22Rv1 (cell line): Measurements from ENCODE around the gene DPY19L1.

Experiments
- H3K27ac ChIP-seq: fragments of 450-650 bp; 2 replicates; pipeline ENCODE4 v1.5.1; 2017
- ZFX ChIP-seq: fragments of 450-650 bp; IDR thresholded peaks from 2 replicates; pipeline ENCODE4 v1.6.1; 2017; ENCODE audit warnings: antibody characterized with exemption, borderline replicate concordance
- TF ChIP-seq, protein P1 (sequence below): fragments of 450-650 bp; IDR thresholded peaks from 2 replicates; pipeline ENCODE4 v1.5.1; 2017; ENCODE audit warnings: mild to moderate bottlenecking

Gene DPY19L1

GRCh38 chr7:35040906-35041305 lies 3.6 kb upstream of the DPY19L1 start:
- no peak overlapping the region for H3K27ac ChIP-seq
- TF ChIP-seq ZFX: no peak
- TF ChIP-seq, protein P1, sequence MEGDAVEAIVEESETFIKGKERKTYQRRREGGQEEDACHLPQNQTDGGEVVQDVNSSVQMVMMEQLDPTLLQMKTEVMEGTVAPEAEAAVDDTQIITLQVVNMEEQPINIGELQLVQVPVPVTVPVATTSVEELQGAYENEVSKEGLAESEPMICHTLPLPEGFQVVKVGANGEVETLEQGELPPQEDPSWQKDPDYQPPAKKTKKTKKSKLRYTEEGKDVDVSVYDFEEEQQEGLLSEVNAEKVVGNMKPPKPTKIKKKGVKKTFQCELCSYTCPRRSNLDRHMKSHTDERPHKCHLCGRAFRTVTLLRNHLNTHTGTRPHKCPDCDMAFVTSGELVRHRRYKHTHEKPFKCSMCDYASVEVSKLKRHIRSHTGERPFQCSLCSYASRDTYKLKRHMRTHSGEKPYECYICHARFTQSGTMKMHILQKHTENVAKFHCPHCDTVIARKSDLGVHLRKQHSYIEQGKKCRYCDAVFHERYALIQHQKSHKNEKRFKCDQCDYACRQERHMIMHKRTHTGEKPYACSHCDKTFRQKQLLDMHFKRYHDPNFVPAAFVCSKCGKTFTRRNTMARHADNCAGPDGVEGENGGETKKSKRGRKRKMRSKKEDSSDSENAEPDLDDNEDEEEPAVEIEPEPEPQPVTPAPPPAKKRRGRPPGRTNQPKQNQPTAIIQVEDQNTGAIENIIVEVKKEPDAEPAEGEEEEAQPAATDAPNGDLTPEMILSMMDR: no peak

GRCh38 chr7:35039343-35039742 lies 2.1 kb upstream of the DPY19L1 start:
- no peak overlapping the region for H3K27ac ChIP-seq
- TF ChIP-seq ZFX: no peak
- TF ChIP-seq, protein P1: no peak

GRCh38 chr7:35038354-35038753 lies 1.1 kb upstream of the DPY19L1 start:
- no peak for TF ChIP-seq ZFX
- TF ChIP-seq, protein P1: no peak

DNA sequence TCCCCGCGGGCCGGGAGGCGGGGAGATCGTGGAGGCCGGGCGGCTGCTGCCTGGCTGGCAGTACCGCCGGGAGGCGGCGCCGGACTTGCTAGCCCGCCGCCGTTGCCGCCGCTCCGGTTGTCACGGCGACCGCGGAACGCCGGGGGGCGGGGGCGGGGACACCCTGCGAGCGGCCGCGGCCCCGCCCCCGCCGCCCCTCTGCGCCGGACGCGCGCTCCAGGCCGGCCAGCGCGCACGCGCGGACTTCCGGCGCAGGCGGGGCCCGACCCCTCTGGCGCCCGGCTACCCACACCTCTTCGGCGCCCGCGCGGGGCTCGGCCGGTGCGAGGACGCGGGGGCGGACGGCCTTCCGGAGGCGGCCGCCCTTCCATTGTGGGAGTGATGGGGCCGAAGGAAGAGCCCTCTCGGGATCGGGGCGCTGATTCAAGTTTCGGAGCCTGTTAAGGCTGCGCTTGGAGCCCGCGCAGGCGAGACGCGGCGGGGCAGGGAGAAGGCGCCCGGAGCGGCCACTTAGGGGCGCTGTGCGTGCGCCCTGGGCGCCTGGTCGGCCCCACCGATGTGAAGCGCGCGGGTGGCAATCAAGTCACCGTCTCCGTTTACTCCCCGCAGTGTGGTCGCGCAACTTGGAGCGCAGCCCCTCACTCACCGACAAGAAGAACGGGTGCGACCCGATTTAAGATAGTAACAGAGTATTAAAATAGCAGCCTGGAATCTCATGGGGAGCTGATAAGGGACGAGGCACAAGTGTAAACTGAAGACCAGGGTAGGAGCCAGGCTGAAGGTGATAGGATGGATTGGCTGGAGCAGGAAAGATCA lies 449 bp upstream of the DPY19L1 start:
- peak overlapping the region; percentile 80 for H3K27ac ChIP-seq
- TF ChIP-seq, protein P1: peak; percentile 99
- TF ChIP-seq ZFX: no peak

More at GRCh38 chr7:35038354-35038753, 1.1 kb upstream of the DPY19L1 start:
- peak overlapping the region; percentile 80 for H3K27ac ChIP-seq

DNA sequence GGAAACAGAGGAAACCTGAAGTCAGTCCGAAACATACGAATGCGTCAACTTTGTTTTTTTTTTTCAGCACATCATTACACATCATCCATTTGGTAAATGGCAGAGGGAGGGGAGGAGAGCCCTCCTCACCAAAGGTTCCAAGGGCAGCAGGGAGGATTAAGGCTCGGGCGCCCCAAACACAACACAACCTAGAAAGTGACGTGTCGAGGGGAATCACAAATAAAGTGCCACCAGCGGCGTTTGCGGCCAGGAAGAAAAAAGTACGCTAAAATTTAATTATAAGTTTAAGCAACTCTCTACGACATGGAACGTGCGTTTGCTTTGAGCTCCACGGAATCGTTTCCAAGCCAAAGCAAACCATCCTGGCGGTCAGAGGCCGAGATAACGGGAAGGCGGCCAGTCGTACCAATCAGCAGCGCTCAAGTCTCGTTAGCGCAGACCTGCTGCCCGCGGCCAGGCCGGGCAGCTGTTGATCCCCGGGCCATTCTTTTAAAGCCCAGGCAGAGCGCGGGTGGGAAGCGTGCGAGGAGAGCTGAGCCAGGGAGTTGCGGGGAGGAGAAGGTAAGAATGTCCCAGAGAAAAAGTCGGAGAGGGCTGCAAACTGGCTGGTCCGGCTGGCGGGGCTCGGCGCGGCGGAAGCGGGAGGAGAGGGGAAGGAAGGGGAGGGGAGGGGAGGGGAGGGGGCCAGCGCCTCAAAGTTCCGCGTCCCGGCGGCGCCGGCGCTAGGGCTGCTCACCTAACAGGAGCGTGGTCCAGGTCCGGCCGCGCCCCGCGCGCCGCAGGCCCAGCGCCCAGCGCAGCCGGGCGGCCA lies 719 bp downstream of the DPY19L1 start:
- TF ChIP-seq, protein P1: no peak
- TF ChIP-seq ZFX: no peak
- H3K27ac ChIP-seq: peak overlapping the region; percentile 80

- TF ChIP-seq ZFX: no peak
- TF ChIP-seq, protein P1: no peak
- no peak overlapping the region for H3K27ac ChIP-seq
Observed at GRCh38 chr7:35035511-35035961, 1.7 kb downstream of the DPY19L1 start.

- H3K27ac ChIP-seq: no peak overlapping the region
- TF ChIP-seq ZFX: no peak
Observed at GRCh38 chr7:35032166-35032565, 5.1 kb downstream of the DPY19L1 start.
